GM06990 (cell line): ENCODE measurements around the gene KCNJ4.
"Not testable (repeated sequence)": the region's sequence is repeated elsewhere in the genome, so short reads cannot be mapped to it uniquely, and the experiment has no call there.

Experiments used
- DNase-seq: peaks from one replicate; pipeline ENCODE4 v3.0.0-alpha.2; 2011; ENCODE audit not compliant: insufficient read length; ENCODE audit errors: extremely low read depth
- H3K27me3 ChIP-seq: replicated peaks from 2 replicates; pipeline ENCODE4 v1.6.0; 2011; ENCODE audit warnings: low read length; ENCODE audit not compliant: control insufficient read depth, insufficient read depth
- H3K36me3 ChIP-seq: 2 replicates; pipeline ENCODE4 v1.5.1; 2011; ENCODE audit warnings: low read length; ENCODE audit not compliant: control insufficient read depth, insufficient read depth
- H3K4me3 ChIP-seq: replicated peaks from 2 replicates; pipeline ENCODE4 v1.5.1; 2011; ENCODE audit warnings: low read depth, mild to moderate bottlenecking, control low read depth, low read length
- CTCF ChIP-seq: IDR thresholded peaks from 2 replicates; pipeline ENCODE4 v1.5.1; 2011; ENCODE audit warnings: low read length, control low read depth, mild to moderate bottlenecking, inconsistent platforms; ENCODE audit not compliant: insufficient read depth, poor library complexity, severe bottlenecking

KCNJ4 gene

GRCh38 chr22:38411016-38411415 is 44.0 kb downstream of the KCNJ4 start:
- no peak for DNase-seq
- Histone ChIP-seq H3K4me3 (no peak overlapping the region), H3K27me3 (no peaks in the 10 kb centered on the region), H3K36me3 (no peaks in the 10 kb centered on the region)
- TF ChIP-seq CTCF, result no peak

GRCh38 chr22:38409916-38410315 is 45.1 kb downstream of the KCNJ4 start:
- H3K4me3 ChIP-seq, DNase-seq, H3K27me3 ChIP-seq, H3K36me3 ChIP-seq: not testable (repeated sequence)

- Histone ChIP-seq H3K27me3 (no peaks in the 10 kb centered on the region), H3K36me3 (no peaks in the 10 kb centered on the region), H3K4me3 (no peak overlapping the region)
- DNase-seq, result no peak
- TF ChIP-seq CTCF, result no peak
These were observed 48.4 kb downstream of the KCNJ4 start for GRCh38 chr22:38406617-38407016.

GRCh38 chr22:38404419-38404818 is 50.6 kb downstream of the KCNJ4 start:
- no peak for DNase-seq
- Histone ChIP-seq H3K27me3 (no peaks in the 10 kb centered on the region), H3K36me3 (no peaks in the 10 kb centered on the region), H3K4me3 (no peak overlapping the region)
- no peak for TF ChIP-seq CTCF

- no peak for TF ChIP-seq CTCF
- no peaks in the 10 kb centered on the region for H3K27me3 ChIP-seq
- no peaks in the 10 kb centered on the region for H3K36me3 ChIP-seq
- no peak for DNase-seq
- H3K4me3 ChIP-seq, result no peak overlapping the region
These were observed 51.2 kb downstream of the KCNJ4 start for GRCh38 chr22:38403812-38404211.

- no peak for DNase-seq
- H3K36me3 ChIP-seq, result no peaks in the 10 kb centered on the region
- no peaks in the 10 kb centered on the region for H3K27me3 ChIP-seq
- TF ChIP-seq CTCF, result no peak
- no peak overlapping the region for H3K4me3 ChIP-seq
These were observed 52.8 kb downstream of the KCNJ4 start for GRCh38 chr22:38402204-38402603.
